GM21360 (cell line): ENCODE measurements around the gene RGL2.

ENCODE experiments used
- ATAC-seq: cut with Tn5 transposase; IDR thresholded peaks from one replicate; pipeline ENCODE4 v1.9.1; 2021; ENCODE audit warnings: mild to moderate bottlenecking, moderate library complexity; ENCODE audit not compliant: unreplicated experiment

The RGL2 gene

GRCh38 chr6:33241968-33242367 is 56.8 kb downstream of the RGL2 start:
- ATAC-seq: no peak
